CD14-positive monocyte (primary cell): ENCODE data around the gene CRYBG3. TPM values are rescaled to one million over a fixed set of nuclear protein-coding genes. Genes with fewer than 3 reads are reported as not detected.

Experiments used
- DNase-seq, 3 donors: peaks; one replicate each; pipeline ENCODE4 v3.0.0-alpha.2; 2011 to 2022
- H2AFZ ChIP-seq: 2 replicates; pipeline ENCODE4 v1.6.0; 2012; ENCODE audit warnings: mild to moderate bottlenecking, low read depth, low read length, inconsistent platforms; ENCODE audit not compliant: insufficient read depth, poor library complexity, severe bottlenecking
- H3K27ac ChIP-seq, 2 donors: 1 replicate in 1 of 2; 2 replicates in 1 of 2; pipeline ENCODE4 v1.5.1; 2012 to 2013; ENCODE audit warnings: low read length in 2 of 2, control low read depth in 1 of 2, inconsistent platforms in 1 of 2, low read depth in 1 of 2, mild to moderate bottlenecking in 1 of 2
- H3K27me3 ChIP-seq, 2 donors: one replicate each; pipeline versions ENCODE4 v1.6.0 to v1.6.1; 2011 to 2013; ENCODE audit warnings: low read length in 2 of 2; ENCODE audit not compliant: control insufficient read depth in 2 of 2, insufficient read depth in 2 of 2
- H3K36me3 ChIP-seq, 2 donors: replicated peaks in 1 of 2; 1 replicate in 1 of 2; 2 replicates in 1 of 2; pipeline versions ENCODE4 v1.5.1 to v1.6.1; 2012 to 2013; ENCODE audit warnings: low read length in 2 of 2, control low read depth in 1 of 2, inconsistent platforms in 1 of 2, mild to moderate bottlenecking in 1 of 2; ENCODE audit not compliant: insufficient read depth in 2 of 2, control insufficient read depth in 1 of 2
- H3K4me1 ChIP-seq, 2 donors: 1 replicate in 1 of 2; 2 replicates in 1 of 2; pipeline versions ENCODE4 v1.5.1 to v1.6.1; 2012 to 2013; ENCODE audit warnings: low read length in 2 of 2, control low read depth in 1 of 2, inconsistent platforms in 1 of 2, mild to moderate bottlenecking in 1 of 2, moderate library complexity in 1 of 2; ENCODE audit not compliant: insufficient read depth in 2 of 2, control insufficient read depth in 1 of 2
- H3K4me2 ChIP-seq: replicated peaks from 2 replicates; pipeline ENCODE3; 2012; ENCODE audit warnings: low read length, moderate library complexity, mild to moderate bottlenecking; ENCODE audit not compliant: poor library complexity, severe bottlenecking; ENCODE audit errors: extremely low read depth
- H3K4me3 ChIP-seq, 3 experiments: fragments of 200-600 bp in 1 of 3; sonication (generic) in 1 of 3; replicated peaks in 1 of 3; 1 replicate in 2 of 3; 2 replicates in 1 of 3; pipeline ENCODE4 v1.5.1; 2011 to 2013; ENCODE audit warnings: low read length in 3 of 3, mild to moderate bottlenecking in 3 of 3, control low read depth in 2 of 3, low read depth in 2 of 3, inconsistent platforms in 1 of 3, moderate library complexity in 1 of 3
- H3K79me2 ChIP-seq: 2 replicates; pipeline ENCODE4 v1.6.0; 2012; ENCODE audit warnings: mild to moderate bottlenecking, control low read depth, inconsistent platforms, low read length, moderate library complexity; ENCODE audit not compliant: insufficient read depth
- H3K9ac ChIP-seq: 2 replicates; pipeline ENCODE4 v1.6.0; 2017; ENCODE audit warnings: low read length, mild to moderate bottlenecking; ENCODE audit not compliant: insufficient read depth, poor library complexity, severe bottlenecking
- H3K9me3 ChIP-seq, 2 donors: replicated peaks in 1 of 2; 1 replicate in 1 of 2; 2 replicates in 1 of 2; pipeline versions ENCODE4 v1.5.1 to v1.6.1; 2012 to 2013; ENCODE audit warnings: low read length in 2 of 2, control low read depth in 1 of 2; ENCODE audit not compliant: control insufficient read depth in 1 of 2, insufficient read depth in 1 of 2
- H4K20me1 ChIP-seq: 2 replicates; pipeline ENCODE4 v1.6.0; 2012; ENCODE audit warnings: mild to moderate bottlenecking, low read length, control low read depth, moderate library complexity; ENCODE audit not compliant: insufficient read depth
- H3K27ac Mint-ChIP-seq, 7 donors: one replicate each; pipeline ENCODE4 v1.8.0; 2020; ENCODE audit warnings: mild to moderate bottlenecking in 7 of 7, mixed read lengths in 7 of 7, moderate library complexity in 6 of 7, inconsistent platforms in 2 of 7
- H3K27me3 Mint-ChIP-seq, 3 donors: one replicate each; pipeline ENCODE4 v1.8.0; 2021 to 2022; ENCODE audit warnings: low read depth in 3 of 3, mild to moderate bottlenecking in 3 of 3, mixed read lengths in 3 of 3, moderate library complexity in 3 of 3, inconsistent platforms in 1 of 3
- H3K36me3 Mint-ChIP-seq, 2 donors: one replicate each; pipeline ENCODE4 v1.8.0; 2020; ENCODE audit warnings: mixed read lengths in 2 of 2, inconsistent platforms in 1 of 2, mild to moderate bottlenecking in 1 of 2
- H3K4me1 Mint-ChIP-seq: one replicate; pipeline ENCODE4 v1.8.0; 2020; ENCODE audit warnings: mild to moderate bottlenecking, mixed read lengths
- H3K4me3 Mint-ChIP-seq, 2 donors: one replicate each; pipeline ENCODE4 v1.8.0; 2020; ENCODE audit warnings: mild to moderate bottlenecking in 2 of 2, mixed read lengths in 2 of 2, moderate library complexity in 1 of 2
- H3K9me3 Mint-ChIP-seq, 7 donors: one replicate each; pipeline ENCODE4 v1.8.0; 2020 to 2022; ENCODE audit warnings: mixed read lengths in 7 of 7, mild to moderate bottlenecking in 6 of 7, moderate library complexity in 6 of 7, inconsistent platforms in 2 of 7
- CTCF ChIP-seq: fragments of 200-600 bp; IDR thresholded peaks from one replicate; pipeline ENCODE4 v1.8.0; 2022; ENCODE audit warnings: antibody characterized with exemption, mild to moderate bottlenecking
- WGBS: methylation state at CpG from one replicate; pipeline ENCODE4 v1.1.5; 2013; ENCODE audit warnings: missing lambda C conversion rate; ENCODE audit not compliant: insufficient coverage; 5-methylcytosine and 5-hydroxymethylcytosine counted together
- intact Hi-C, 2 donors: fragments of 100-400 bp; cut with micrococcal nuclease; formaldehyde crosslinking; loops; one replicate each; pipeline versions ENCODE4 v1.15.0 to v1.15.1; 2023
- polyA plus RNA-seq, 3 donors: library from polyadenylated mRNA; depleted of rRNA in 1 of 3; unstranded in 2 of 3; stranded (reverse) in 1 of 3; fragments of 300-500 nt in 2 of 3; fragments of >200 nt in 1 of 3; fragmentation: Illumina TruSeq in 2 of 3; gene quantifications; 1 replicate in 2 of 3; 2 replicates in 1 of 3; pipeline ENCODE4 v1.2.3, GENCODE V29; 2012 to 2021

CRYBG3 gene
- polyA plus RNA-seq, 3 donors, result 2.3 to 6.8 (median 5.3) TPM

- no peaks in the 10 kb centered on the region for H3K9me3 ChIP-seq
- no peak overlapping the region for H3K4me3 ChIP-seq
These were observed 25.9 kb upstream of the CRYBG3 start for GRCh38 chr3:97795951-97796350.

DNA sequence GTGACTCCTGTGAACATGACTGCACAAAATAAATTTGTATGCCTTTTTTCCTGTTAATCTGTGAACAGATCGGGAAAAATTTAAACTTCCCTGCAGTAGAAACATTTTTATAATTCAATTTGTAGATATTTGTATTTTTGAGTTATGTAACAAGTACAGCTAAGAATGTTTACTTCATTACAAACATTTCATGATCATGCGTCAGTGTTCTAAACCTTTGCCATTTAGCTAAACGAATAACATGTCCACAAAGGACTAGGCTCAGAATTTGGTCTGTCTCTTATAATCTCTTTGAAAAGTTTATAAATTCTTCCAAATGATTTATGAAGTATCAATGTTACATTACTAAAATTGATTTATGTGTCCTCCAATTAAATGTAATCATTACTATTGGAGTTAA lies 17.3 kb upstream of the CRYBG3 start:
- no peaks in the 10 kb centered on the region for H3K9me3 ChIP-seq
- H3K4me2 ChIP-seq, result no peak overlapping the region
- no peak overlapping the region for H2AFZ ChIP-seq
- H3K79me2 ChIP-seq, result no peaks in the 10 kb centered on the region
- H3K4me1 Mint-ChIP-seq, result no peaks in the 10 kb centered on the region
- TF ChIP-seq CTCF, result no peak
- H3K27ac Mint-ChIP-seq, result no peak overlapping the region
- H3K27me3 Mint-ChIP-seq, result peaks cover 0 to 4% (median 1%) of the 10 kb centered on the region in 3 donors
- no peaks in the 10 kb centered on the region for H3K36me3 Mint-ChIP-seq
- H4K20me1 ChIP-seq, result no peaks in the 10 kb centered on the region
- no peak overlapping the region for H3K27ac ChIP-seq
- no peak for DNase-seq
- no peaks in the 10 kb centered on the region for H3K36me3 ChIP-seq
- no peak overlapping the region for H3K9ac ChIP-seq
- no peak overlapping the region for H3K4me3 ChIP-seq
- peaks cover 0 to 7% (median 0%) of the 10 kb centered on the region in 7 donors for H3K9me3 Mint-ChIP-seq
- no peak overlapping the region for H3K4me3 Mint-ChIP-seq
- H3K27me3 ChIP-seq, result no peaks in the 10 kb centered on the region
- intact Hi-C loops, result no loop called here
- no CpG with 5 or more reads among the region's 3 CpGs for WGBS
- H3K4me1 ChIP-seq, result no peaks in the 10 kb centered on the region

More at GRCh38 chr3:97795951-97796350, 25.9 kb upstream of the CRYBG3 start:
- no peak overlapping the region for H3K4me3 Mint-ChIP-seq
- Histone ChIP-seq H3K4me1 (no peaks in the 10 kb centered on the region), H3K4me2 (no peak overlapping the region), H3K9ac (no peak overlapping the region), H3K79me2 (no peaks in the 10 kb centered on the region), H3K27me3 (no peaks in the 10 kb centered on the region), H3K36me3 (no peaks in the 10 kb centered on the region), H4K20me1 (no peaks in the 10 kb centered on the region), H2AFZ (no peak overlapping the region), H3K27ac (no peak overlapping the region)
- TF ChIP-seq CTCF, result no peak
- no peaks in the 10 kb centered on the region for H3K27me3 Mint-ChIP-seq
- no peak overlapping the region for H3K27ac Mint-ChIP-seq
- DNase-seq, result no peak
- intact Hi-C loops, result loop anchor here in 1 of 2 donors (2.0 kb wide), 1 partner anchor 227 kb away; no protein-coding TSS in a partner anchor
- no CpG with 5 or more reads among the region's 4 CpGs for WGBS
- H3K9me3 Mint-ChIP-seq, result no peaks in the 10 kb centered on the region
- no peaks in the 10 kb centered on the region for H3K4me1 Mint-ChIP-seq
- H3K36me3 Mint-ChIP-seq, result no peaks in the 10 kb centered on the region
